ENCODE measurements around the gene CMIP.

DNA sequence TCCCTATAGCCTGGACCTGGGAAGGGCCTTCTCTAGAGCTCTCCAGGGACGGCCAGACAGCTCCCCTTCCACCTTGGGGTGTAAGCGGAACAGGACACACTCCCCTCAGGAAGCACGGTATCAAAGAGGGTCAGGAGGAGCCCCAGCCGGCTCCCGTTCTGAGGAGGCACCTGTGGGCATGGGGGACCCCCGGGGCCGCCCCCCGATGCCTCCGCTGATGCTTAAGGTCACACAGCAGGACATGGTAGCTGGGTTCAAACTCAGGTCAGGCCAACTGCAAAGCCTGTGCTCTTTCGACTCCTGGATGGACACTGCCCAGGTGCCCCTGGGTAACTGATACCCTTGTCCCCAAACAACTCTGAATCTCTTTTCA, 49.8 kb downstream of the CMIP start:
- TF ChIP-seq, protein P1, sequence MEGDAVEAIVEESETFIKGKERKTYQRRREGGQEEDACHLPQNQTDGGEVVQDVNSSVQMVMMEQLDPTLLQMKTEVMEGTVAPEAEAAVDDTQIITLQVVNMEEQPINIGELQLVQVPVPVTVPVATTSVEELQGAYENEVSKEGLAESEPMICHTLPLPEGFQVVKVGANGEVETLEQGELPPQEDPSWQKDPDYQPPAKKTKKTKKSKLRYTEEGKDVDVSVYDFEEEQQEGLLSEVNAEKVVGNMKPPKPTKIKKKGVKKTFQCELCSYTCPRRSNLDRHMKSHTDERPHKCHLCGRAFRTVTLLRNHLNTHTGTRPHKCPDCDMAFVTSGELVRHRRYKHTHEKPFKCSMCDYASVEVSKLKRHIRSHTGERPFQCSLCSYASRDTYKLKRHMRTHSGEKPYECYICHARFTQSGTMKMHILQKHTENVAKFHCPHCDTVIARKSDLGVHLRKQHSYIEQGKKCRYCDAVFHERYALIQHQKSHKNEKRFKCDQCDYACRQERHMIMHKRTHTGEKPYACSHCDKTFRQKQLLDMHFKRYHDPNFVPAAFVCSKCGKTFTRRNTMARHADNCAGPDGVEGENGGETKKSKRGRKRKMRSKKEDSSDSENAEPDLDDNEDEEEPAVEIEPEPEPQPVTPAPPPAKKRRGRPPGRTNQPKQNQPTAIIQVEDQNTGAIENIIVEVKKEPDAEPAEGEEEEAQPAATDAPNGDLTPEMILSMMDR (IDR thresholded peaks at IDR 0.05): no peak
- no peak for TF ChIP-seq POLR2A (IDR thresholded peaks at IDR 0.05)

All from right lobe of liver (tissue), 4 donors.